Rectal smooth muscle tissue (tissue), 1 donor: Measurements from ENCODE around the gene UBP1.
"Not testable (repeated sequence)": the region's sequence is repeated elsewhere in the genome, so short reads cannot be mapped to it uniquely, and the experiment has no call there.

Experiments used
- H3K27ac ChIP-seq: one replicate; pipeline ENCODE4 v1.7.0; 2013; ENCODE audit warnings: low read depth, low read length, inconsistent platforms
- H3K27me3 ChIP-seq: one replicate; pipeline ENCODE4 v1.7.0; 2013; ENCODE audit warnings: low read length; ENCODE audit not compliant: control insufficient read depth, insufficient read depth
- H3K36me3 ChIP-seq: one replicate; pipeline ENCODE4 v1.7.0; 2013; ENCODE audit warnings: low read length; ENCODE audit not compliant: control insufficient read depth, insufficient read depth
- H3K4me1 ChIP-seq: one replicate; pipeline ENCODE4 v1.7.0; 2013; ENCODE audit warnings: low read length; ENCODE audit not compliant: control insufficient read depth, insufficient read depth
- H3K4me3 ChIP-seq: one replicate; pipeline ENCODE4 v1.7.0; 2013; ENCODE audit warnings: low read length
- H3K9ac ChIP-seq: one replicate; pipeline ENCODE4 v1.7.0; 2013; ENCODE audit warnings: low read length

UBP1 gene

GRCh38 chr3:33440328-33441224 lies at the start of gene UBP1:
UBP1 (minus strand) TSS chr3:33440405; CDS start chr3:33439848, 557 bp downstream.
- no peaks in the 10 kb centered on the region for H3K36me3 ChIP-seq
- H3K4me3 ChIP-seq, result peak within 1 kb of the TSS; percentile 78
- H3K27ac ChIP-seq, result peak within 1 kb of the TSS; percentile 95
- peak within 1 kb of the TSS; percentile 59 for H3K9ac ChIP-seq
- peaks cover 6% of the 10 kb centered on the region for H3K4me1 ChIP-seq
- H3K27me3 ChIP-seq, result no peaks in the 10 kb centered on the region

GRCh38 chr3:33488683-33489082 lies 48.5 kb upstream of the UBP1 start:
- no peaks in the 10 kb centered on the region for H3K4me1 ChIP-seq
- H3K27me3 ChIP-seq, result no peaks in the 10 kb centered on the region
- H3K36me3 ChIP-seq, result no peaks in the 10 kb centered on the region
- H3K9ac ChIP-seq, result no peak overlapping the region
- no peak overlapping the region for H3K4me3 ChIP-seq
- no peak overlapping the region for H3K27ac ChIP-seq

GRCh38 chr3:33488246-33488645 lies 48.0 kb upstream of the UBP1 start:
- Histone ChIP-seq H3K27ac (no peak overlapping the region), H3K27me3 (no peaks in the 10 kb centered on the region), H3K4me1 (no peaks in the 10 kb centered on the region), H3K36me3 (no peaks in the 10 kb centered on the region), H3K4me3 (no peak overlapping the region), H3K9ac (no peak overlapping the region)

GRCh38 chr3:33482111-33482521 lies 41.9 kb upstream of the UBP1 start:
- Histone ChIP-seq H3K4me1 (no peaks in the 10 kb centered on the region), H3K36me3 (no peaks in the 10 kb centered on the region), H3K27ac (no peak overlapping the region)

GRCh38 chr3:33474896-33475295 lies 34.7 kb upstream of the UBP1 start:
- Histone ChIP-seq H3K9ac (no peak overlapping the region), H3K27me3 (no peaks in the 10 kb centered on the region), H3K36me3 (no peaks in the 10 kb centered on the region), H3K4me1 (no peaks in the 10 kb centered on the region), H3K27ac (no peak overlapping the region), H3K4me3 (no peak overlapping the region)

More at GRCh38 chr3:33482111-33482521, 41.9 kb upstream of the UBP1 start:
- no peaks in the 10 kb centered on the region for H3K27me3 ChIP-seq
- no peak overlapping the region for H3K4me3 ChIP-seq
- no peak overlapping the region for H3K9ac ChIP-seq

GRCh38 chr3:33473813-33474212 lies 33.6 kb upstream of the UBP1 start:
- H3K36me3 ChIP-seq, result no peaks in the 10 kb centered on the region
- H3K9ac ChIP-seq, result no peak overlapping the region
- H3K4me3 ChIP-seq, result no peak overlapping the region
- no peaks in the 10 kb centered on the region for H3K27me3 ChIP-seq
- H3K27ac ChIP-seq, result no peak overlapping the region
- H3K4me1 ChIP-seq, result no peaks in the 10 kb centered on the region

GRCh38 chr3:33467786-33468185 lies 27.6 kb upstream of the UBP1 start:
- H3K4me3 ChIP-seq, result no peak overlapping the region
- H3K9ac ChIP-seq, result no peak overlapping the region
- no peaks in the 10 kb centered on the region for H3K27me3 ChIP-seq
- no peaks in the 10 kb centered on the region for H3K4me1 ChIP-seq
- no peak overlapping the region for H3K27ac ChIP-seq
- H3K36me3 ChIP-seq, result no peaks in the 10 kb centered on the region

- H3K27ac ChIP-seq, result no peak overlapping the region
- H3K36me3 ChIP-seq, result no peaks in the 10 kb centered on the region
- H3K9ac ChIP-seq, result no peak overlapping the region
- no peaks in the 10 kb centered on the region for H3K27me3 ChIP-seq
- no peak overlapping the region for H3K4me3 ChIP-seq
- no peaks in the 10 kb centered on the region for H3K4me1 ChIP-seq
These were observed 20.9 kb upstream of the UBP1 start for GRCh38 chr3:33461097-33461496.

- not testable (repeated sequence) for H3K27me3 ChIP-seq, H3K4me3 ChIP-seq
These were observed 19.4 kb upstream of the UBP1 start for GRCh38 chr3:33459577-33459976.

GRCh38 chr3:33458446-33458845 lies 18.2 kb upstream of the UBP1 start:
- Histone ChIP-seq H3K36me3 (no peaks in the 10 kb centered on the region), H3K27me3 (no peaks in the 10 kb centered on the region), H3K4me3 (no peak overlapping the region), H3K27ac (no peak overlapping the region), H3K9ac (no peak overlapping the region), H3K4me1 (no peaks in the 10 kb centered on the region)

More at GRCh38 chr3:33459577-33459976, 19.4 kb upstream of the UBP1 start:
- not testable (repeated sequence) for H3K9ac ChIP-seq, H3K27ac ChIP-seq, H3K4me1 ChIP-seq, H3K36me3 ChIP-seq

- H3K9ac ChIP-seq, result no peak overlapping the region
- no peak overlapping the region for H3K4me3 ChIP-seq
- H3K36me3 ChIP-seq, result no peaks in the 10 kb centered on the region
- no peaks in the 10 kb centered on the region for H3K4me1 ChIP-seq
- no peaks in the 10 kb centered on the region for H3K27me3 ChIP-seq
- no peak overlapping the region for H3K27ac ChIP-seq
These were observed 16.6 kb upstream of the UBP1 start for GRCh38 chr3:33456756-33457155.

- H3K36me3 ChIP-seq, result no peaks in the 10 kb centered on the region
- no peak overlapping the region for H3K9ac ChIP-seq
- no peaks in the 10 kb centered on the region for H3K4me1 ChIP-seq
- H3K27ac ChIP-seq, result no peak overlapping the region
- no peaks in the 10 kb centered on the region for H3K27me3 ChIP-seq
- H3K4me3 ChIP-seq, result no peak overlapping the region
These were observed 13.1 kb upstream of the UBP1 start for GRCh38 chr3:33453331-33453761.

GRCh38 chr3:33451994-33452393 lies 11.8 kb upstream of the UBP1 start:
- not testable (repeated sequence) for H3K9ac ChIP-seq, H3K4me3 ChIP-seq, H3K27me3 ChIP-seq, H3K36me3 ChIP-seq, H3K4me1 ChIP-seq, H3K27ac ChIP-seq
